Fibroblast of the aortic adventitia (primary cell): Measurements from ENCODE around the gene PRPF8. TPM values are rescaled to one million over a fixed set of nuclear protein-coding genes. Genes with fewer than 3 reads are reported as not detected.
"Not testable (repeated sequence)": the region's sequence is repeated elsewhere in the genome, so short reads cannot be mapped to it uniquely, and the experiment has no call there.

Source experiments
- DNase-seq: peaks from one replicate; pipeline ENCODE4 v3.0.0-alpha.2; 2010; ENCODE audit warnings: low read depth
- H3K4me3 ChIP-seq: 2 replicates; pipeline ENCODE4 v1.5.1; 2011; ENCODE audit warnings: low read depth, mild to moderate bottlenecking, control low read depth, low read length, moderate library complexity
- CTCF ChIP-seq: IDR thresholded peaks from 2 replicates; pipeline ENCODE4 v1.5.1; 2011; ENCODE audit warnings: mild to moderate bottlenecking, low read length, control low read depth, inconsistent platforms; ENCODE audit not compliant: insufficient read depth
- total RNA-seq: library from RNA; depleted of rRNA; stranded (reverse); fragments of >200 nt; gene quantifications from 2 replicates; pipeline ENCODE4 v1.2.3, GENCODE V29; 2012; ENCODE audit warnings: low replicate concordance

Gene PRPF8
- total RNA-seq, 1 donor: 138 TPM

- no peak for TF ChIP-seq CTCF
- peak overlapping the region; percentile 81 for H3K4me3 ChIP-seq
- no peak for DNase-seq
These were observed 1.2 kb downstream of the PRPF8 start for GRCh38 chr17:1683459-1683858.

DNA sequence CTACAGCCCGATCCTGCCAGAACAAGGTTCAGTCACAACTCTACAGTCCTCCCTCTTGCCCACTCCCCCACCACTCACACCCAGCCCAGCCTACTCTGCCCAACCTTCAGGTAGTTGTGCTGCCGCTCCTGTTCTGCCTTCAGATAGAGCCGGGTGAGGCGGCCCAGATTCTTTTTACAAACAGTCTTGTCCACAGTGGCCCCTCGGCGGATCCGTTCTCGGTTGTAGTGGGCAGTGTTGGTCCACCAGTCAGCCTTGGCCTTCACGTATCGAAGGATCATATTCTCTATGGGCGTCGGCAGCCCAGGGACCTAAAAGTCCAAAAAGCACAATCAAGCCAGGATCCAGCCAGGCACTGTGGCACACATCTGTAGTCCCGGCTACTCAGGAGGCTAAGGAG is 8.3 kb downstream of the PRPF8 start:
- TF ChIP-seq CTCF: no peak
- H3K4me3 ChIP-seq: no peak overlapping the region
- no peak for DNase-seq

- no peak for DNase-seq
- H3K4me3 ChIP-seq: no peak overlapping the region
- TF ChIP-seq CTCF: no peak
These were observed 11.5 kb downstream of the PRPF8 start for GRCh38 chr17:1673041-1673785.

GRCh38 chr17:1663934-1664333 is 20.7 kb downstream of the PRPF8 start:
- not testable (repeated sequence) for H3K4me3 ChIP-seq, DNase-seq

GRCh38 chr17:1661045-1661444 is 23.6 kb downstream of the PRPF8 start:
- DNase-seq: no peak
- TF ChIP-seq CTCF: no peak
- no peak overlapping the region for H3K4me3 ChIP-seq

DNA sequence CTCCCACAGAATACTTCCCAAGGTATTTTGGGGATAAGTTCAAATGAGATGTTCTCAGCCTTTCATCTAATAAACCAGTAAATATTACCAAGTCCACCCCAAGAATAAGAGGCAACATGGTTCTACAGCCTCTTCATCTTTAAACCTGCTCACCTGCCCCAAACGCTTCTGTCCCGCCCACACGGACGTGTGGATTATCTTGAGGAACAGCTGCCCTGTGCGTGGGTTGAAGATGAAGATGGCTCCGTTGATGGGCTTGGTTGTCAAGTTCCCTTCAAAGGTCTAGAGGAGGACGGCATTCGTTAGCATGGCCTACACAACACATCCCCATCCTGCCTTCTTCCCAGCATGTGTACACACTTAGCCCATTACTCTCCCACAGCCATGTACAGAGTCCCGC is 26.6 kb downstream of the PRPF8 start:
- no peak for TF ChIP-seq CTCF
- H3K4me3 ChIP-seq: no peak overlapping the region
- DNase-seq: no peak

GRCh38 chr17:1653735-1654134 is 30.9 kb downstream of the PRPF8 start:
- no peak overlapping the region for H3K4me3 ChIP-seq
- DNase-seq: no peak
- no peak for TF ChIP-seq CTCF

DNA sequence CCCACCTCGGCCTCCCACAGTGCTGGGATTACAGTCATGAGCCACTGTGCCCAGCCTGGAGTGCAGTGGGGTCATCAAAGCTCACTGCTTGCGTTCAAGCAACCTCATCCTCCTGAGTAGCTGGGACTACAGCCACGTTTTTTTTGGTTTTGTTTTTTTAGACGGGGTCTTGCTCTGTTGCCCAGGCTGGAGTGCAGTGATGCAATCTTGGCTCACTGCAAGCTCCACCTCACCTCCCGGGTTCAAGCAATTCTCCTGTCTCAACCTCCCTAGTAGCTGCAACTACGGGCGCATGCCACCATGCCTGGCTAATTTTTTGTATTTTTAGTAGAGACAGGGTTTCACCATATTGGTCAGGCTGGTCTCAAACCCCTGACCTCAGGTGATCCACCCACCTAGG is 31.9 kb downstream of the PRPF8 start:
- not testable (repeated sequence) for H3K4me3 ChIP-seq, DNase-seq
